ENCODE results near the gene SEMA4D.

The SEMA4D gene

GRCh38 chr9:89500008-89500407 lies 2.1 kb upstream of the SEMA4D start:
- no peak for DNase-seq

- DNase-seq = no peak
Measured at GRCh38 chr9:89498852-89499480, 1.1 kb upstream of the SEMA4D start.

- DNase-seq = no peak
Measured at GRCh38 chr9:89497257-89497963, 503 bp downstream of the SEMA4D start.

DNA sequence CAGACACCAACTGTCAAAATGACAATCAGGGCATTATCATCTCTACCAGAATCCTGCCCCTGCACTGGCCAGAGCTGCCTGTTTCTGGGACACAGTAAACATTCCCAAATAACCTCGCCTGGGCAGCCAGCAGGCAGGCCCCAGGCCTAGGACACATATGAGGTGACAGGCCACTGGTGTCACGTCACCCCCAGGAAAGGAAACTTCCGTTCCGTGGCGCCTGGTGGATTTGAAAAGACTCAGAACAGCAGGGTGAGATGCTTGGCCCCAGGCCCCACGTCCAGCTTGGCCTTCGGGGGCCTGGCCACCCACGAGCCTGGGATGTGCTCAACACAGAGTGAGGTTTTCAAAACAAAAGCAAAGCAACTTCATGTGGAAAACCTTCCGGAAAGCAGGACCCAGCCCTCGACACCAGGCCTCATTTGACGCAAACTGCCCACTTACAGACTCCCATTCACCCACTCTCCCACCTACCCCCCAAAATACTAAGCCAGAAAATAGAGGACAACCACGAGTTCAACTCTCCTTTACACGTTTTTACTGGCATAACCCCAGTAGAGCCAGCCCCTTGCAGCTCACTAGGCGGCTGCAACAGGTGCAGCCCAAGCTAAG lies 1.2 kb downstream of the SEMA4D start:
- DNase-seq = no peak

GRCh38 chr9:89495824-89496560 lies 1.9 kb downstream of the SEMA4D start:
- DNase-seq = no peak

- DNase-seq = no peak
Measured at GRCh38 chr9:89494199-89494598, 3.7 kb downstream of the SEMA4D start.

DNA sequence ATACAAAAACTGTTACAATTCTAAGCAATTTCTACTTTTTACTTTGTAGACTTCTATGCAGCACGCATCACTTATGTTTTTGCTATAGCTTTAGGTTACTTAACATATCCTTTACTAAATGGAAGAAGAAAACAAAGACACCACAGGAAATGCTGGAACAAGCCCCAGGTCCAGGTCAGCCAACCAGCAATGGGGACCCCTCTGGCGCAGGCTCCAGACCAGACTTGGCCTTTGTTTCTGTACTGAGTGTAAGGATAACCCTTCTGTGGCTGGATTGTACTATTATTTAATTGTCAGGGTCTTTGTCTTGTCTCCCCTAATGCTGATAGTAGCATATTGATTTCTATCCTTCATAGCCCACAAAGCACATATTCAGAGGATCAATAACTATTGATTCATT lies 4.2 kb downstream of the SEMA4D start:
- no peak for DNase-seq

GRCh38 chr9:89493181-89493580 lies 4.7 kb downstream of the SEMA4D start:
- DNase-seq = no peak

DNA sequence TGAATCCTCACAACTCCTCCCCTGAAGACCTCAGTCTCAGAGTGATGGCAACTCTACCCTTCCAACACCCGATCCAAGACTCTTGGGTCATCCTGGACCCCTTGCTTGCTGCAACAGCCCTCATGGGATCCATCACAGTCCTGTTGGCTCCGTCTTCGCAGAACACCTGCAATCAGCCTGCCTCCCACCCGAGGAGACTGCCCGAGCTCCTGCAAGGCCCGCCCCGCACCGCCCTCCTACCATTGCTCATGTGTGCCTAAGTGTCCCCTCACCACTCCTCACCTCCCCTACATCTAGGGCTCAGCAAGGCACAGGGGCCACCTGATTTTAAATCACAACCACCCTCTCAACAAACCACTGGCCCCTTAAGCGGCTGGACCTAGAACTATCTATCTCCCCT lies 5.3 kb downstream of the SEMA4D start:
- DNase-seq = no peak

- DNase-seq = no peak
Measured at GRCh38 chr9:89491694-89492093, 6.2 kb downstream of the SEMA4D start.

GRCh38 chr9:89489548-89490530 lies 8.1 kb downstream of the SEMA4D start:
- DNase-seq = no peak

GRCh38 chr9:89488936-89489335 lies 9.0 kb downstream of the SEMA4D start:
- no peak for DNase-seq

DNA sequence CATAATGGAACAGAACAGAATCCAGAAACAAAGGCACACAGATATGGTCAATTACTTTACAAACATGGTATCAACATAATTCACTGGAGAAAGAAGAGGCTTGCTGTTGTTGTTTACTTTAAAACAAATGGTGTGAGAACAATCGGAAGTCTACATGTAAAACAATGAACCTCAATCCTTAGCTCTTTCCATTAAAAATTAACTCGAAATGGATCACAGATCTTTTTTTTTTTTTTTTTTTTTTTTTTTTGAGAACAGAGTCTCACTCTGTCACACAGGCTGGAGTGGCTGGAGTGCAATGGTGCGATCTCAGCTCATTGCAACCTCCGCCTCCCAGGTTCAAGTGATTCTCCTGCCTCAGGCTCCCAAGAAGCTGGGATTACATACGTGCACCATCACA lies 9.8 kb downstream of the SEMA4D start:
- DNase-seq = no peak

GRCh38 chr9:89486681-89487080 lies 11.2 kb downstream of the SEMA4D start:
- DNase-seq = no peak

DNA sequence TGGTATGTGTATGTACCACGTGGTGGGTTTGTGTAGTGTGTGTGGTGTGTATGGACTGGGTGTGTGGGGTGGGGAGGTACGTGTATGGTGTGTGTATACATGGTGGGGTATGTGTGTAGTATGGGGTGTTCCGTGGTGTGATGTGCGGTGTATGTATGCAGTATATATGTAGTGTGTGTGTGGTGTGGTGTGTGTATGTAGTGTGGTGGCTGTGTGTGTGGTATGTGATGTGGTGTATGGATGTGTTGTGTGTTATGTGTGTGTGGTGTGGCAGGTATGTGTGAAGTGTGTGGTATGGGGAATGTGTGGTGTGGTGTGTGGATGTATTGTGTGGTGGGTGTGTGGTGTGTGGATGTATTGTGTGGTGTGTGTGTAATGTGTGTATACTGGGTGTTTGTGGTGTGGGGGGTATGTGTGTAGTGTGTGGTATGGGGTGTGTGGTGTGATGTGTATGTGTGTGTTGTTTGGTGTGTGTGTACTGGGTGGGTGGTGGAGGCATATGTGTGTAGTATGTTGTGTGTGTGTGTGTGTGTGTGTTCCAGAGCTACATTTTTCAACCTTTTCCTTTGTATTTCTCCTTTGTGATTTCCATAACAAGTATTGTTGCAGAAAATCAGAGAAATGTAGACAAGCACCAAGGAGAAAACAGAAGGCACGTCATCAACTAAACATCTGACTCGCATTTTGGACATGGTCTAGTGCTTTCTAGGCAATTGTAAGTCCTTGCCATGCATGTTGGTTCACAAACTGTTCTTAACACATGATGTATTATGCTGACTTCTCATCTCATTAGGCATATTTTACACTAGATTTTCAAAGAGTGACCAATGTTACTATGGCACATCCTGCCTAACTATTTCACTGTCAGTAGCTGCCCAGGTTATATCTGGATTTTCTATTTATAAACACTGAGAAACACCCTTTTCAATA lies 13.2 kb downstream of the SEMA4D start:
- DNase-seq = no peak

DNA sequence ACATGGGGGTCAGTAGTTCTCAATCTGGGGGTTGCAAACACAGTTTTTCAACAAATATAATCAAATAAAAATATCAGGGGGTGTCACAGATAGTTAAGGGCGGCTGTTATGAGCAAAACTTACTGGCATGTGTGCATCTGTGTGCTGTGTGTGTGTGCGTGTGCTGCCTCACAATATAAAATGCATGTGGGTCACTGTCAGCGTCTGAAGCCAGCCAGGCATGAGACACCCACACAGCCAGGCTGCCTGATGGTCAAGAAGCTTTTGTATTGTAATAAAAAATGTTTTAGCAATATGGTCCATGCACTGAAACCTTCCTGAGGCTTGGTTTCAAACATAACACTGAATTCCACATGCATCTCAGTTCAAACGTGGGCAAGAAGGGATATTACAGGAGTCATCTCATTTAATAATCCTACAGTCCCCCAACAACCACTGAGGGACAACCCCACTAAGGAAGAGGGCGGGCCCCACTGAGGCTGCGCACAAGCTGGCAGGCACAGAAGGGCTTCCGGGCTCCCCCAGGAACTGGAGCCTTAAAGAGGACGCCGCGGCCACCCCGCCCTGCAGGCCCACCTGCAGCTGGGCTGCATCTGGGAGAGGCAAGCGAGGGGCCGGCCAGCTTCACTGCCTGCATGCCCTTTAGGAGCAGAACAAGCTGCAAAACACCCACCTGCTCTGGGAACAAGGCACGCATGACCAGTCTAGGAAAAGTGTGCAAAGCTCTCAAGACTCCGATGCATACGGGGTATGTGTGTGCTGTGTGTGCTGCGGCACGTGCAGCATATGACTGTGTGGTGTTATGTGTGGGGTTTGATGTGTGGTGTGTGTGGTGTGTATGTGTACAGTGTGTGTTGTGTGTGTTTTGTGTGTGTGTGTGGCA lies 14.1 kb downstream of the SEMA4D start:
- DNase-seq = no peak

GRCh38 chr9:89482901-89483361 lies 15.0 kb downstream of the SEMA4D start:
- no peak for DNase-seq

DNA sequence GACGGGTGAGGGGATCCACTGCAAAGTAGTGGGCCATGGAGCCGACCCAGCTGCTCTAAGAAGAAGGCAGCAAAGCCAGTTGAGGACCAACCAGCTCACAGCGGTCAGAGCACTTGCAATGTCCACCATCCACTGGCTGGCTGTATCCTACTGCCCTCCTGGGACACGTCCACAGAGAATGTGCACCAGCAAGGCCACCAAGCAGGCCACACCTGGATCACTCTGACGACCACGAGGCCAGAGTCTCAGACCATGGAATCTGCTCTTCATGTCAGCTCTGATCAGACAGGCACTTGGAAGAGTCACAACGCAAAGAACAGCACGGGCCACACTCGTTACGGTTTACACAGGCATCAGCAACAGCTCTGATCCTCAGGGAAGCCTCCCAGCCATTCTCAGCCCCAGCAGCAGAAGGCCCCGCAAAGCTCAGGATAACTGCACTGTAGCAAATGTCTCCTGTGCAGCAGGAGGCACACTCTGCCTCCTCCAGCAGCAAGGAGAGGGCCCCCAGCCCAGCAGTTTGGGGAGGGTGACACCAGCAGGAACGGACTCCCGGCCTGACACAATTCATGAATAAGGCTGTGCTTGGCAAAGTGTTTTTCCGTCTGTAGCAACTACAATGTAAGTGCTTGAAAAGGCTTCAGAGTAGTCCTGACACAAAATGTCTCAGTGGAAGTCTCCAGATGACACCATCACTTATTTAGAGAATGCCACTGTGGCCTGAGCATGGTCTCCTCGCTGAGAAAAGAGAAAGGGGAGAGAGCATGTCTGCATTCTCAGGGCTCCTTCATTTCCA lies 15.7 kb downstream of the SEMA4D start:
- DNase-seq = no peak

GRCh38 chr9:89481538-89481915 lies 16.4 kb downstream of the SEMA4D start:
- no peak for DNase-seq
